ENCODE data around the gene ARL4C.
A peak's percentile ranks its signal among the peaks of the same experiment; 100 is the strongest.

- peak in 1 of 3 donors; percentile 9 for TF ChIP-seq CTCF (IDR thresholded peaks at IDR 0.05)
- no peak for TF ChIP-seq POLR2A (IDR thresholded peaks at IDR 0.05)
These were observed 17.2 kb upstream of the ARL4C start for GRCh38 chr2:234514099-234514498.

All from lower leg skin (tissue), 3 donors.